Measurements from ENCODE around the gene CD38.
"Not testable (repeated sequence)": the region's sequence is repeated elsewhere in the genome, so short reads cannot be mapped to it uniquely, and the experiment has no call there.

Gene CD38

DNA sequence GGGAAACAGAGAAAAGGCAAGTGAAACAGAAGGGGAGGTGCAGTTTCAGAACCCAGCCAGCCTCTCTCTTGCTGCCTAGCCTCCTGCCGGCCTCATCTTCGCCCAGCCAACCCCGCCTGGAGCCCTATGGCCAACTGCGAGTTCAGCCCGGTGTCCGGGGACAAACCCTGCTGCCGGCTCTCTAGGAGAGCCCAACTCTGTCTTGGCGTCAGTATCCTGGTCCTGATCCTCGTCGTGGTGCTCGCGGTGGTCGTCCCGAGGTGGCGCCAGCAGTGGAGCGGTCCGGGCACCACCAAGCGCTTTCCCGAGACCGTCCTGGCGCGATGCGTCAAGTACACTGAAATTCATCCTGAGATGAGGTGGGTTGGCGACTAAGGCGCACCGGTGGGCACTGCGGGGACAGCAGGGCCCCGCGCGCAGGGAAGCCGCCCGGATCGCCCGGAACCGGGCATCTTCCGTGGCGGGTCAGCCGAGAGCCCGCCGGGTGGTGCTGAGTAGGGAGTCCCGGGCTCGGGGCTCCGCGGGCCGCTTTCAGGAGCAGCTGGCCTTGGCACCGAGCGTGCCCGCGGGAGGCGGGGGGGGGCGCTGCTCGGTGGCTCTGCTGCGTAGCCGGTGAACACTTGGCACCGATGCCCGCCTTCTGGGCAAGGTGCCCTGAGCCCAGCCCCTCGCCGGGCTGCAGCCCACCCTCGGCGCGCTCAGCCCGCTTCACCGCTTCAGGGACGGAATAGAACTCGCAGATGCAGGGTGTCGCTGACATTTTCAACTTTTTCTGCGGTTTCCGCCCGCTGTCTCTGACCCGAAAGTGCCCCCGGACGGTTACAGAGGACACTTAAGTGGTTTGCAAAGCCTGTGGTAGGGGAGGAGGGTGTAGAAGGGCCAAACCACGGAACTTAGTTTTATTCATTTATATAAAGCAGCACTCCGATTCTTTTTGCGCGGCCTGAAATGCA, at the start of gene CD38:
CD38 (plus strand) TSS at position 40 of the 953 bp plus-strand sequence; CDS start at position 127, 87 bp downstream.
- DNase-seq (ENCODE audit: low read depth): no peak
- TF ChIP-seq, protein P1, sequence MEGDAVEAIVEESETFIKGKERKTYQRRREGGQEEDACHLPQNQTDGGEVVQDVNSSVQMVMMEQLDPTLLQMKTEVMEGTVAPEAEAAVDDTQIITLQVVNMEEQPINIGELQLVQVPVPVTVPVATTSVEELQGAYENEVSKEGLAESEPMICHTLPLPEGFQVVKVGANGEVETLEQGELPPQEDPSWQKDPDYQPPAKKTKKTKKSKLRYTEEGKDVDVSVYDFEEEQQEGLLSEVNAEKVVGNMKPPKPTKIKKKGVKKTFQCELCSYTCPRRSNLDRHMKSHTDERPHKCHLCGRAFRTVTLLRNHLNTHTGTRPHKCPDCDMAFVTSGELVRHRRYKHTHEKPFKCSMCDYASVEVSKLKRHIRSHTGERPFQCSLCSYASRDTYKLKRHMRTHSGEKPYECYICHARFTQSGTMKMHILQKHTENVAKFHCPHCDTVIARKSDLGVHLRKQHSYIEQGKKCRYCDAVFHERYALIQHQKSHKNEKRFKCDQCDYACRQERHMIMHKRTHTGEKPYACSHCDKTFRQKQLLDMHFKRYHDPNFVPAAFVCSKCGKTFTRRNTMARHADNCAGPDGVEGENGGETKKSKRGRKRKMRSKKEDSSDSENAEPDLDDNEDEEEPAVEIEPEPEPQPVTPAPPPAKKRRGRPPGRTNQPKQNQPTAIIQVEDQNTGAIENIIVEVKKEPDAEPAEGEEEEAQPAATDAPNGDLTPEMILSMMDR (IDR thresholded peaks at IDR 0.05; ENCODE audit: control insufficient read depth, extremely low read depth, insufficient read depth): no peak
- no peak within 1 kb of the TSS for H3K4me3 ChIP-seq (ENCODE audit: low read depth, low read length)

DNA sequence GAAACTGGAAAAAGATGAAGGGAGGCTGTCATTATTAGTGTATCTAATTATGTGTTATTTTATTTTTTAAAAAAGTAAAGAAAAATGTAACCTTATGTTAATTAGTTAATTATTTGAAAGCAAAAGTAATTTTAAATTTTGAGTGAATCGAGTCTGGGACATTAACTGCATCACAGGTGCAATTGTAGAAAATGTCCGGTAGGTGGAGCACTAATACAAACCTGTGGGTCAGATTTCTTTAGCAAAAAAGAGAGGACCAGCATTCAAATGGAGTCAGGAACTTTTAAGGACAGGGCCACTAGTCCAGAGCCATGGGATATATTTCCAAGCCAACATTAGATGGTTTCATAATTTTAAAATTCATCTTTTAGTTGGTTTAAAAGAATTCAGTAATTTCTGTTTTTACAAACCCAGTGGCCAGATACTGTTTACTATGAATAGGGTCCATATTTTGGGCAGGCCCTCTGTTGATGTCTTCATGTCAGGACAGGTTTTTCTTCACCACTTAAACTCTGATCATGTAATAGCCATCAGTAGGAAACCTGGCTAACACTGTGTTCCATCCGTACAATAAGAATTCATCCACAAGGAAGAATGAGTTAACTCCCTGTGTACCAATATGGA, 48.1 kb upstream of the CD38 start:
- DNase-seq (ENCODE audit: low read depth): no peak

DNA sequence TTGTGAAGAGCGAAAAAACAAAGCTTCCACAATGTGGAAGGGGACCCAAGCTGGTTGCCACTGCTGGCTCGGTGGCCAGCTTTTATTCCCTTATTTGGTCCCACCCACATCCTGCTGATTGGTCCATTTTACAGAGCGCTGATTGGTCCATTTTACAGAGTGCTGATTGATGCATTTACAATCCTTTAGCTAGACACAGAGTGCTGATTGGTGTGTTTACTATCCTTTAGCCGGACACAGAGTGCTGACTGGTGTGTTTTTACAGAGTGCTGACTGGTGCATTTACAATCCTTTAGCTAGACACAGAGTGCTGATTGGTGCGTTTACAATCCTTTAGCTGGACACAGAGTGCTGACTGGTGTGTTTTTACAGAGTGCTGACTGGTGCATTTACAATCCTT, 45.1 kb upstream of the CD38 start:
- DNase-seq (ENCODE audit: low read depth); H3K4me3 ChIP-seq (ENCODE audit: low read depth, low read length): not testable (repeated sequence)

More for the DNA sequence above, 48.1 kb upstream of the CD38 start:
- H3K4me3 ChIP-seq (ENCODE audit: low read depth, low read length): no peak overlapping the region
- TF ChIP-seq, protein P1 (IDR thresholded peaks at IDR 0.05; ENCODE audit: control insufficient read depth, extremely low read depth, insufficient read depth): peak; percentile 80

DNA sequence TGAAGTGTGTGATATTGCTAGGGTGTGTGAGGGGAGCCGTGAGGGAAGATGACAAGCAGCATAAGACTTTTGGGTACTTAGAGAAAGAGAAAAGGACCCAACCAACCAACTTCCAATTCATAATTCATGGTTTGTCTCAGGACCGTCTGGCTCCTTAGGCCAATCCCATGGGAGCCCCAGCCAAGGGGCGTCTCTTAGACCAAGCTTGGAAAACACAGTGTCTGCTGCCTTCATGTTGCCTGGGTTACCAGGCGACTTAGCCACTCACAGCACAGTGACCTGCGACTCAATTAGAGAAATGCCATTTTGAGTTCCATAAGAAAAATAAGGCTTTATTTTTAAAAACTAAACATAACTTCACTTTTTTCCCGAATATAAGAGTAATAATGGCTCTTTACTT, 42.6 kb upstream of the CD38 start:
- no peak for DNase-seq (ENCODE audit: low read depth)
- no peak overlapping the region for H3K4me3 ChIP-seq (ENCODE audit: low read depth, low read length)
- TF ChIP-seq, protein P1 (IDR thresholded peaks at IDR 0.05; ENCODE audit: control insufficient read depth, extremely low read depth, insufficient read depth): no peak

DNA sequence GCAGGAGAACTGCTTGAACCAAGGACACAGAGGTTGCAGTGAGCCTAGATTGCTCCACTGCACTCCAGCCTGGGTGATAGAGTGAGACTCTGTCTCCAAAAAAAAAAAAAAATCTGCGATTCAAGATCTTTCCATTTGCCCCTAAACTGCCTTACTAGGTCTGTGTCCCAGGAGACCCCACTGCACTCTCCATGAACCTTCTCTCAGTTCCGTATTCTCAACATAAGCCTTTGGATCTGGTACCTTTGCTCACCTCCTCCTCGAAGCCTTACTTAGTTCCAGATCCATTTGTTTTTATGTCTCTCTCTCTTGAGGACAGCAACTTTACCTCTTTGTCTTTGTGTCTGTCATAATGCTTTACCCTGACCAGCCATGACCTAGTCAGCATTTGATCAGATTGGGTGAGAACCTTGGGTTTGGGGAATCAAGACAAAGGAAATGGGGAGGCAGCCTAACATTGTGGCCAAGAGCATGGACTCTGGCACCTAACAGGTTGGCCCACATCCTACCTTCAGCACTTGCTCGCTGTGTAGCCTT, 41.5 kb upstream of the CD38 start:
- H3K4me3 ChIP-seq (ENCODE audit: low read depth, low read length): no peak overlapping the region
- TF ChIP-seq, protein P1 (IDR thresholded peaks at IDR 0.05; ENCODE audit: control insufficient read depth, extremely low read depth, insufficient read depth): no peak
- no peak for DNase-seq (ENCODE audit: low read depth)

DNA sequence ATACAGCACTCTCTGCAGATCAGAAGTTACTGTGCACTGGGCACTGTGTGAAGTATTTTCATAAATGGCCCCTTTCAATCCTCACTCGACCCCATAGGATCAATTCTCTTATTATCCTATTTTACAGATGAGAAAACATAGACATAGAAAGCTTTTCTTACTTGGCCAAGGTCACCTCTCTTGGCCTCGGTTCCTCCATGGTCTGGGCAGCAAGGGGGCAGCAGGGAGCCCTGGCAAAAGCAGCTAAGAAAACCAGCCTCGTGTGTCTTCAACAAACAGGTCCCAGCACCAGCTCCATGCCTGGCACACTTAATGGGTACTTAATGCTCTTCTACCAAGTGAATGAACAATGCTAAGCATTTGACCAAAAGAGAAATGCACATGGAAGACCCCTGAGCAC, 40.9 kb upstream of the CD38 start:
- TF ChIP-seq, protein P1 (IDR thresholded peaks at IDR 0.05; ENCODE audit: control insufficient read depth, extremely low read depth, insufficient read depth): no peak
- no peak overlapping the region for H3K4me3 ChIP-seq (ENCODE audit: low read depth, low read length)
- DNase-seq (ENCODE audit: low read depth): no peak

DNA sequence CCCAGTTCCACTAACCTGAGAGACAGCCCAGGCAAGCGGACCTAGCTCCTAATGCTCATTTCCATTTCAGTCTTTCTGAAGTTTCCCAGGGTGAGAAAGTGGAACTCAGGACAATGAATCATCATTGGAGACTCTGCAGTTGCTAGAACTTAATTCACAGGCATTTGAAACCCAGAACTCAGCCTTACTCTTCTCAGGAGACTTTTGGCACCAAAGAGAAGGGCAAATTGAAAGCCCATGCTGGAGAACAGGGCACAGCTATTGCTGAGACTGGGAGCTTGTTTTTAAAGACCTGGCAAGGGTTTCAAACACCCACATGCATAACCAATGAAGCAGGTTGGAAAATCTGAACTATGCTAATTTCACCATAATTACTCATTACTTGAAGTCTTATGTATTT, 39.3 kb upstream of the CD38 start:
- DNase-seq (ENCODE audit: low read depth): no peak
- no peak overlapping the region for H3K4me3 ChIP-seq (ENCODE audit: low read depth, low read length)
- TF ChIP-seq, protein P1 (IDR thresholded peaks at IDR 0.05; ENCODE audit: control insufficient read depth, extremely low read depth, insufficient read depth): no peak
